B cell (primary cell): ENCODE data around the gene CYP4F2. TPM values are rescaled to one million over a fixed set of nuclear protein-coding genes. Genes with fewer than 3 reads are reported as not detected.

Experiments used
- ATAC-seq: fragments of 200-7000 bp; cut with Tn5 transposase; one replicate; pipeline ENCODE4 v1.10.0; 2021; ENCODE audit warnings: low read depth, mild to moderate bottlenecking, moderate number of reproducible peaks, moderate library complexity
- CTCF ChIA-PET: fragments of 350-600 bp; sonication (Branson Sonifier 250); formaldehyde crosslinking; loops from one replicate; lab custom pipeline; 2021; ENCODE audit warnings: antibody characterized with exemption, inconsistent platforms; lab: Charles Lee
- POLR2A ChIA-PET: fragments of 350-600 bp; sonication (Branson Sonifier 250); formaldehyde crosslinking; loops from one replicate; lab custom pipeline; 2021; ENCODE audit warnings: antibody characterized with exemption; lab: Charles Lee
- DNase-seq: peaks from one replicate; pipeline ENCODE4 v3.0.0; 2013
- H2AFZ ChIP-seq: 2 replicates; pipeline ENCODE4 v1.6.1; 2012; ENCODE audit warnings: mild to moderate bottlenecking, low read depth, low read length; ENCODE audit not compliant: insufficient read depth, poor library complexity, severe bottlenecking
- H3K27ac ChIP-seq, 2 donors: 1 replicate in 1 of 2; 2 replicates in 1 of 2; pipeline ENCODE4 v1.5.1; 2012 to 2013; ENCODE audit warnings: low read length in 2 of 2, mild to moderate bottlenecking in 2 of 2, moderate library complexity in 1 of 2
- H3K27me3 ChIP-seq, 4 experiments: fragments of 200-600 bp in 1 of 4; sonication (generic) in 1 of 4; replicated peaks in 1 of 4; 1 replicate in 2 of 4; 2 replicates in 2 of 4; pipeline versions ENCODE4 v1.6.1 to v1.7.0; 2013 to 2016; ENCODE audit warnings: low read length in 3 of 4, mild to moderate bottlenecking in 2 of 4, mixed read lengths in 1 of 4, moderate library complexity in 1 of 4; ENCODE audit not compliant: insufficient read depth in 4 of 4, control insufficient read depth in 3 of 4; ENCODE audit errors: control extremely low read depth in 1 of 4
- H3K36me3 ChIP-seq, 2 experiments: replicated peaks in 1 of 2; 1 replicate in 1 of 2; 2 replicates in 1 of 2; pipeline versions ENCODE4 v1.6.1 to v1.7.1; 2013; ENCODE audit warnings: low read length in 1 of 2; ENCODE audit not compliant: insufficient read depth in 2 of 2, control insufficient read depth in 1 of 2; ENCODE audit errors: control extremely low read depth in 1 of 2, extremely low read depth in 1 of 2
- H3K4me1 ChIP-seq, 2 donors: fragments of 200-600 bp in 1 of 2; sonication (generic) in 1 of 2; 1 replicate in 1 of 2; 2 replicates in 1 of 2; pipeline versions ENCODE4 v1.5.1 to v1.6.1; 2013 to 2017; ENCODE audit warnings: low read length in 2 of 2; ENCODE audit not compliant: control insufficient read depth in 2 of 2, insufficient read depth in 2 of 2
- H3K4me2 ChIP-seq: replicated peaks from 2 replicates; pipeline ENCODE3; 2012; ENCODE audit warnings: mild to moderate bottlenecking, low read depth, low read length; ENCODE audit not compliant: poor library complexity, severe bottlenecking
- H3K4me3 ChIP-seq, 5 experiments: fragments of 200-600 bp in 1 of 5; sonication (generic) in 1 of 5; 1 replicate in 3 of 5; 2 replicates in 2 of 5; pipeline versions ENCODE4 v1.5.1 to v1.7.0; 2011 to 2016; ENCODE audit warnings: low read length in 4 of 5, mild to moderate bottlenecking in 4 of 5, low read depth in 2 of 5, control low read depth in 1 of 5, moderate library complexity in 1 of 5; ENCODE audit not compliant: insufficient read depth in 1 of 5; ENCODE audit errors: control extremely low read depth in 1 of 5, extremely low read depth in 1 of 5
- H3K79me2 ChIP-seq: fragments of 200-600 bp; sonication (generic); one replicate; pipeline ENCODE4 v1.6.0; 2016; ENCODE audit warnings: low read length; ENCODE audit not compliant: control insufficient read depth, insufficient read depth
- H3K9ac ChIP-seq: fragments of 200-600 bp; sonication (generic); 2 replicates; pipeline ENCODE4 v1.6.1; 2017; ENCODE audit warnings: mild to moderate bottlenecking, low read length, moderate library complexity
- H3K9me3 ChIP-seq, 3 donors: one replicate each; pipeline versions ENCODE4 v1.6.1 to v1.7.1; 2013; ENCODE audit warnings: low read length in 2 of 3; ENCODE audit not compliant: control insufficient read depth in 2 of 3, insufficient read depth in 1 of 3; ENCODE audit errors: control extremely low read depth in 1 of 3
- H4K20me1 ChIP-seq: 2 replicates; pipeline ENCODE4 v1.6.0; 2012; ENCODE audit warnings: mild to moderate bottlenecking, low read length; ENCODE audit not compliant: insufficient read depth, control insufficient read depth, poor library complexity, severe bottlenecking
- H3K27ac Mint-ChIP-seq: one replicate; pipeline ENCODE4 v1.8.0; 2021; ENCODE audit warnings: mixed read lengths
- H3K27me3 Mint-ChIP-seq: one replicate; pipeline ENCODE4 v1.8.0; 2021; ENCODE audit warnings: mixed read lengths
- H3K4me1 Mint-ChIP-seq: one replicate; pipeline ENCODE4 v1.8.0; 2021; ENCODE audit warnings: mixed read lengths
- H3K4me3 Mint-ChIP-seq: one replicate; pipeline ENCODE4 v1.8.0; 2021; ENCODE audit warnings: mixed read lengths
- H3K9me3 Mint-ChIP-seq: one replicate; pipeline ENCODE4 v1.8.0; 2022; ENCODE audit warnings: mixed read lengths; ENCODE audit not compliant: insufficient read depth
- EZH2 ChIP-seq: IDR thresholded peaks from 2 replicates; pipeline ENCODE4 v1.6.1; 2012; ENCODE audit warnings: borderline replicate concordance, low read depth, mild to moderate bottlenecking, moderate library complexity, low read length; ENCODE audit not compliant: insufficient read depth, poor library complexity, severe bottlenecking
- WGBS: methylation state at CpG from one replicate; pipeline ENCODE4 v1.1.5; 2013; ENCODE audit warnings: missing lambda C conversion rate; ENCODE audit not compliant: insufficient coverage; 5-methylcytosine and 5-hydroxymethylcytosine counted together
- intact Hi-C: fragments of 100-400 bp; cut with micrococcal nuclease; formaldehyde crosslinking; loops from one replicate; pipeline ENCODE4 v1.10.0; 2022
- polyA plus RNA-seq: library from polyadenylated mRNA; depleted of rRNA; stranded (reverse); fragments of >200 nt; gene quantifications from 2 replicates; pipeline ENCODE4 v1.2.3, GENCODE V29; 2012
- total RNA-seq, 2 donors: library from RNA; stranded (reverse); fragments of 120-200 nt in 1 of 2; gene quantifications; 1 replicate in 1 of 2; 2 replicates in 1 of 2; pipeline versions ENCODE4 v1.2.3 to v1.2.4, GENCODE V29; 2013 to 2022
- TF ChIP-seq, protein P1 (sequence below): fragments of 200-600 bp; IDR thresholded peaks from one replicate; pipeline ENCODE4 v1.8.0; 2022; ENCODE audit warnings: antibody characterized with exemption, mild to moderate bottlenecking

Gene CYP4F2
- total and polyA plus RNA-seq, 2 donors (not counting 1 experiment from before 2014, with no cell fraction given), result not detected

DNA sequence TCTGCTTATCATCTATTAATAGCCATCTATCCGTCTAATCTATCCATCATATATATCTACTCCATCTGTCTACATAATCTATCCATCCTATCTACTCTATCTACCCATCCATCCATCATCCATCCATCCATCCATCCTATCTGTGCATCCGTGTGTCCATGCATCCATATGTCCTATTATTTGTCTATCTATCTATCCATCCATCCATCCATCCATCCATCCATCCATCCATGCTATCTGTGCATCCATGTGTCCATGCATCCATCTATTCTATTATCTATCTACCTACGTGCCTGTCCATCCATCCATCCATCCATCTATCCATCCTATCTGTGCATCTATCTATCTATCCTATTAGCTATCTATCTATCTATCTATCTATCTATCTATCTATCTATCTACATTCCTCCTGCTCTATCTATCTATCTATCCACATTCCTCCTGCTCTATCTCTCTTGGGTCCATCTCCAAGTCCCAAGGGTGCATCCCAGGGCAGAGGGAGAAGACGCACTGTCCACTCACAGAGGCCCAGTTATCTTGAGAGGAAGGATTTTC lies 1.9 kb downstream of the CYP4F2 start:
- Histone ChIP-seq H2AFZ (no peak overlapping the region), H3K79me2 (no peaks in the 10 kb centered on the region), H4K20me1 (no peaks in the 10 kb centered on the region), H3K27ac (no peak overlapping the region), H3K4me2 (no peak overlapping the region), H3K4me3 (no peak overlapping the region), H3K9ac (no peak overlapping the region), H3K36me3 (no peaks in the 10 kb centered on the region), H3K27me3 (peaks cover 0 to 15% (median 3%) of the 10 kb centered on the region in 4 experiments), H3K4me1 (no peaks in the 10 kb centered on the region), H3K9me3 (peaks cover 0 to 3% (median 0%) of the 10 kb centered on the region in 3 donors)
- WGBS, result 81% methylated on average over 3 of the region's 4 CpGs
- TF ChIP-seq EZH2, result no peak
- TF ChIP-seq, protein P1, sequence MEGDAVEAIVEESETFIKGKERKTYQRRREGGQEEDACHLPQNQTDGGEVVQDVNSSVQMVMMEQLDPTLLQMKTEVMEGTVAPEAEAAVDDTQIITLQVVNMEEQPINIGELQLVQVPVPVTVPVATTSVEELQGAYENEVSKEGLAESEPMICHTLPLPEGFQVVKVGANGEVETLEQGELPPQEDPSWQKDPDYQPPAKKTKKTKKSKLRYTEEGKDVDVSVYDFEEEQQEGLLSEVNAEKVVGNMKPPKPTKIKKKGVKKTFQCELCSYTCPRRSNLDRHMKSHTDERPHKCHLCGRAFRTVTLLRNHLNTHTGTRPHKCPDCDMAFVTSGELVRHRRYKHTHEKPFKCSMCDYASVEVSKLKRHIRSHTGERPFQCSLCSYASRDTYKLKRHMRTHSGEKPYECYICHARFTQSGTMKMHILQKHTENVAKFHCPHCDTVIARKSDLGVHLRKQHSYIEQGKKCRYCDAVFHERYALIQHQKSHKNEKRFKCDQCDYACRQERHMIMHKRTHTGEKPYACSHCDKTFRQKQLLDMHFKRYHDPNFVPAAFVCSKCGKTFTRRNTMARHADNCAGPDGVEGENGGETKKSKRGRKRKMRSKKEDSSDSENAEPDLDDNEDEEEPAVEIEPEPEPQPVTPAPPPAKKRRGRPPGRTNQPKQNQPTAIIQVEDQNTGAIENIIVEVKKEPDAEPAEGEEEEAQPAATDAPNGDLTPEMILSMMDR, result no peak
- ATAC-seq, result no peak
- DNase-seq, result no peak
- intact Hi-C loops, result no loop called here
- Mint-ChIP-seq H3K4me3 (no peak overlapping the region), H3K27ac (no peak overlapping the region), H3K27me3 (peaks cover 36% of the 10 kb centered on the region), H3K4me1 (peaks cover 4% of the 10 kb centered on the region), H3K9me3 (no peaks in the 10 kb centered on the region)
- CTCF ChIA-PET, result no interaction called here
- POLR2A ChIA-PET, result no interaction called here

DNA sequence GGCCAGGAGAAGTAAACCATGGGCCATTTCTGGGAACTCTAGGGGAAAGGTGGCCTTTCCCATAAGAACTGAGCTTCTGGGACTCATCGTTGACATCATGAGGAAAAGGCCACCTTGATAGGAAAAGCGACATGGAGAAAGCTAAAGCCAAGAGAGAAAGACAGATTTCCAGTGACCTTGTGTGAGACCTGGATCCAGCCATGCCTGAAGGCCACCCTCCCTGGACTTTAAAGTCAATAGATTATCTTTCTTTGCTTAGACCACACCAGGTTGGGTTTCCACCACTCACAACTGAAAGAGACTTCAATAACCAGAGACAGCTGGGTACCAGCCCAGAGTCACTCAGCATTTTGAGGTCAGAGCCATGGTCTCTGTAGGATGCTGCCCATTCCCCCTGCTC lies 3.5 kb downstream of the CYP4F2 start:
- no peak overlapping the region for H3K27ac Mint-ChIP-seq
- H3K27ac ChIP-seq, result no peak overlapping the region
- no peak for DNase-seq
- H3K79me2 ChIP-seq, result no peaks in the 10 kb centered on the region
- no peaks in the 10 kb centered on the region for H4K20me1 ChIP-seq
- intact Hi-C loops, result no loop called here
- no peaks in the 10 kb centered on the region for H3K4me1 Mint-ChIP-seq
- no peaks in the 10 kb centered on the region for H3K36me3 ChIP-seq
- no peak overlapping the region for H3K4me3 ChIP-seq
- TF ChIP-seq, protein P1, result no peak
- no peak for TF ChIP-seq EZH2
- no peak overlapping the region for H3K4me3 Mint-ChIP-seq
- H3K9me3 Mint-ChIP-seq, result no peaks in the 10 kb centered on the region
- H3K4me1 ChIP-seq, result no peaks in the 10 kb centered on the region
- no peak overlapping the region for H2AFZ ChIP-seq
- no peak for ATAC-seq
- peaks cover 0 to 3% (median 0%) of the 10 kb centered on the region in 3 donors for H3K9me3 ChIP-seq
- H3K27me3 ChIP-seq, result peaks cover 0 to 15% (median 1%) of the 10 kb centered on the region in 4 experiments
- H3K27me3 Mint-ChIP-seq, result peaks cover 26% of the 10 kb centered on the region
- POLR2A ChIA-PET, result no interaction called here
- H3K4me2 ChIP-seq, result no peak overlapping the region
- no peak overlapping the region for H3K9ac ChIP-seq
- CTCF ChIA-PET, result no interaction called here
- WGBS, result 83% methylated on average over 2 of the region's 2 CpGs
